ENCODE data around the gene PTPRG.

PTPRG gene

DNA sequence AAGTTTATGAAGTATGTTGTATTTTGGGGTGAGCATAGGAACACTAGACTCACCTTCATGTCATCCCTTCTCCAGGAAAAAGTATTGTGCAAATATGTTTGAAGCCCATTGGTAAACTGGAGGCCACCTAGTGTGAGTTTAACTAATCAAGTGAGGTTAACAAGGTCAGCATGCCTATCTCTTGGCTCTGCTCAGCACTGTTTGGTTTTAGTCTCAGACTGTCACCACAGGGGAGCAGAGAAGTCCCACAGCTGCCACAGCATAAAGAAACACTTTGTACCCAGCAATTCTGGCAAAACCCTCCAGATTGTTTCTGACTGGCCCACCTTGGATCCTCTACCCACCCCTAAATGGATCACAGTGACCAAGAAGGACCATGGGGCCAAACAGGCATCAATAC, 659.2 kb downstream of the PTPRG start:
- no peak for DNase-seq

DNA sequence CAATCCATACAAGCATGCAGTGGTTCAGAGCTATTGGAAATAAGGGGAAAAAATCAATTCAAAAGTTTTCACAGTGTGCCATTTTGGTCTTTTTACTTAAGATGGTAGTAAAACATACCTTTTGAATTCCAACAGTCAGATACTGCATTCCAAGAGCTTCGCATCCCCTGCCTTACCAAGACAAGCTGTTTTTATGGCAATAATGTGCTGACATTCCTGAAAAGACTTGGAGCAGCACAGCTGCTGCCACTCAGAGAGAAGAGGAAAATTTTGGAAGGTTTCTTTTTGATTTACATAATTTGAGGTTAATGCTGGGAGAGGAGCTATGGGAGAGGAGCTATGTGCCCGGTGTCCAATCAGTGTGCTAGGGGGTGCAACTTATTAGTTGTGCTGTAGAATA, 663.7 kb downstream of the PTPRG start:
- no peak for DNase-seq

DNA sequence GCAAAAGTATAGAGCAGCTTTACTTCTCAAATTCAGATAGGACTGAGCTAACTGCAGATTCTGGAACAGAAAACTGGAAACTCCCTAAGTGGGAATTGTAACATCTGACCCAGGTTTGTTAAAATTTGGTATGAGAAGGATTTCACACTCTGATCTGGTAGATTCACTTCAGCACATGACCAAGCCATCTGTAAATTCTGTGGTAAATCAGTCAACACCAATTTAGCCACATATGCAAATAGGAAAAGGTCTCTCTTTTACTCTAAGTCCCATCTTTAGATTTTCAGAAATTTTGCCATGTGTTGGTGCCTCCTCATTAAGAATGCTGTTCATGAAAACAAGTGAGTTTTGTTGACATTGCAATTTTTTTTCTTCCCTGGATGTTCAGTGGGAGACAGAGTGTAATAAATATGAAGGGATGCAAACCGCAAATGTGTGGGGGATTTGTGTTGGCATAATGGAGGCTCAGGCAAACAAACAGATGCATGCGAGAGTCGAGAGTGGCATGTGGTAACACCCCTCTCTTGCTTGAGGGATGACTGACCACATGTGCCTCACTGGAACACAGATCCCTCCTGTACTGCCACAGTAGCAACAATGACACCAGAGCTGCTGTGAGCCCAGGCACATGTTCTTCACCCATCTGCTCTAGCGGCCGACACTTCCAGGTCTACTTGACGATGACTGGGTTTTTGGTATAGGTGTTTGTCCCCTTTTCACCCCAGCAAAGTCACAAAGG, 665.4 kb downstream of the PTPRG start:
- DNase-seq, result no peak

DNA sequence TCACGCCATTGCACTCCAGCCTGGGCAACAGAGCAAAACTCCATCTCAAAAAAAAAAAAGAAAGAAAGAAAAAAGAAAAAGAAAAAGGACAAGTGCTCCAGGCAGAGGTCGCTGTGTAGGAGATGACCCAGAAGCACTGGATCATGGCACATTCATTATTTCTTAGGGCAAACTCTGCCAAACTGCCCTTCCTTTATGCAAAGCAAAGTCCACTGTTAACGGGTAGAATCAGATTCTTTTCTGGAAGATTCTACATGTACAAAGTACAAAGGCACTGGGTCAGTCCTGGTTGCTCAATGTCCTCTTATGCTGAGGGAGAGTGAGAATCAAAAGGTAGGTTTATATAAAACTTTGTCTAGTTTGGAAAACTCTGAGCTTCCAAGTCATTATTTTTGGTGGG, 667.1 kb downstream of the PTPRG start:
- no peak for DNase-seq

DNA sequence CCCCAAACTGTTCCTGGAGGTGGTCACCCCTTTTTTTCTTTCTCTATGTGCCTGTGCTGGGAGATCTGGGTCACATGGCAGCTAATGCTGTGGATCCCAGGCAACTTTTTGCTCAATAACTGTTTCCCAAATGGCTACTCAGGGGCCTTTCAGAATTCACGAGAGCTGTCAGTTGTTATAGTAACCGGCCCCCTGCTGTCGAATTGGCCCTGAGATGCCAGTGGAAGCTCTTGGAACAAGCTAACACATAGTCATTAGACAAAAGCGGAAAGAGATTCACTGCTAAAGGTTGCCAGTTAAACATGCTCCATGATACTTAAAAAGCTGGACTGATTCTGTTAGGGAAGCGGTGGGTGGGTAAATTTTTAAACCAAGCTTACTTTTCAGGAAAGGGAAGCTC, 667.8 kb downstream of the PTPRG start:
- DNase-seq, result no peak

DNA sequence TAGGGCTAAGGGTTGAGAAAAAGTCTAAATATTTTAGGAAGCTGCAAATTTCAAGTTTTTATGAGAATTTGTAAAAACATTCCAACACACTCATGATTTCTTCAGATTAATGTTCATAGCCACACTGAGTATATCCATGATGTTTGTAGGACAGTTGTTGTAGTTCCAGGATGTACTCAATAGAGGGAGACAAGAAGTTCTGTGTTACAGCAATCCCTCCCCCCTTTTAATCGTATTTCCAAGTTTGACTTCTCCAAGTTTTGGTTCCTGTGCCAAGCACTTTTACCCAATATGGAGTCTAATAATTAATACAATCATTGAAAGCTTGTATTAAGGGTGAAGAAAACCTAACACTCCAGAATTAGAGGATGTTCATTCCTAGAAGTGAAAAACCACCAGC, 668.5 kb downstream of the PTPRG start:
- DNase-seq, result peak; percentile 9

DNA sequence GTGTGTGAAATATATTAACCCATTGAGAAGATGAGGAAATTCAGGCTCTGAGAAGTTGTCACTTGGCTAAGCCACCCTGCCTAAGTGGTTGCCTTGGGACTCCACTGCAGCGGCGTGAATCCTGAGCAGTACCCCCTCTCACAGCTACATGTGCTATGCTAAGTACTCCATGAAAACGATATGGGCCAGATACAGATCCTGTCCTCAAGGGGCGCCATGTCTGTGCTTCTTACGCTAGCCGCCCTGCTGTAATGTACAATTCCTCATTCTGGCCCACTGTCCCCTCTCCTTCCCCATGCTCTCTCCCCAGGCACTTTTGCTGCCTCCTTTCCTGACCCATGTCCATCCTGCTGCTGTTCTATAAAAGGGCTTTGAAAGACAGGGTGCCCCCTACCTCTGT, 671.7 kb downstream of the PTPRG start:
- no peak for DNase-seq

DNA sequence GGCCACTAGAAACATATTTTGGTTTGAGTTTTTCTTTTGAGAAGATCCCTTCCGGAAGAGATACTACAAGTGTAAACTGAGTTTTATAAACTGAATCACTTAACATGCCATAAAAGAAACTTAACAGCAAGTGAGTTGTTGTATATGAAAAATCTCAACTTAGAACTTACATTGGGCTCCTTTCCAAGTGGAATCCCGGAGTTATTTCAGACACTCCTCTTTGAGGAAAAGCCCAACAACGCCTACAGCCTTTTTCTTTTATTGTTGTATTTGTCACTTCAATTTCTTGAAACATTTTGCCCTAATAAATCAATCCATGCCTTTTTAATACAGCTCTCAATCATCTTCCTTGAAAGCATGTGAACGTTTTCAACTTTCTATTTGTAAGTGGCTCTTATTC, 674.6 kb downstream of the PTPRG start:
- DNase-seq, result no peak

DNA sequence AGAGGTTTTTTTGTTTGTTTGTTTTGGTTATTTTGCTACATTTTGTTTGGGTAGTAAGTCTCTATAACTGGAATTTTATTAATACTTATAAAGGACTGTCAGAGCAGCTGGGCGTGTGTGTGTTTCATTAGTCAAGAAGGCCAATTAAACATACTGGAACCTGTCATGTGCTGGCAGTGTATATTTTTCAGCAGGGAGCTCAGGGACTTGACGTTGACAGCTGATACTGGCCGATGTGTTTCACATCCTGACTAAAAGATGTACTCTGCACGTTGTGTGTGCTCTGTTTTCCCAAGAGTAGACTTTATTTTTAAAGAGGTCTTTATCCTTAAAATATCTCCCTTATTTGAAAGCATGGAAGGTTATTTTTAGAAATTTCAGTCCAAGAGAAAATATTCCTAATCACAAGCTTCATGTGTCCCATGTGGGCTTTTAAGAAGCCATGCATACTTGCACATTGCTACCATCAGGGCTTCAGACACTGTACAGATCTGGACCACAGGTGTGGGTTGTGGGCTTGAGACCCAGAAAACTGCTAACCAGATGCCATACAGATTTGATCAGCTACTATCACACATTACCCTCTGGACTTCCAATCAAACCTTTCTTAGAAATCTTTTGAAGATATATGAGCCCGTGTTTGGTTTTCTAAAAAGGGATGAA, 676.0 kb downstream of the PTPRG start:
- DNase-seq, result no peak

DNA sequence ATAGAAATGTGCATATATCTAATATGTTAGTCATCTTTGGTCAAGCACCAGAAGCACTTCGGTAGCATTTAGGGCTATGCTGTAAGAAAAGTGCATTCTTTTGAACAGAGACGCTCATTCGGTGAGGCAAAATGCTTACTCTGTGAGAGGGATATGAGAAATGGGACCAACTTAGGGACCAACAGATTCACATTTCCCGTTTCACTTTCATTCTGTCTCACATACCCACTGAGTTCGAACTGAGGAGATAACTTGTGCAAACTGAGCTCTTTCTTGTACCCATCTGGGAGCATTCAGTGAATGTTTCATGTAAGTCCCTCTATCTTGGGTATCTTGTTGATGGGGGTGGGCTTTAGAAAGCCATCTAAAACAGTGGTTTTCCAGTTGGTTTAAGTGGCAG, 676.6 kb downstream of the PTPRG start:
- DNase-seq, result no peak

DNA sequence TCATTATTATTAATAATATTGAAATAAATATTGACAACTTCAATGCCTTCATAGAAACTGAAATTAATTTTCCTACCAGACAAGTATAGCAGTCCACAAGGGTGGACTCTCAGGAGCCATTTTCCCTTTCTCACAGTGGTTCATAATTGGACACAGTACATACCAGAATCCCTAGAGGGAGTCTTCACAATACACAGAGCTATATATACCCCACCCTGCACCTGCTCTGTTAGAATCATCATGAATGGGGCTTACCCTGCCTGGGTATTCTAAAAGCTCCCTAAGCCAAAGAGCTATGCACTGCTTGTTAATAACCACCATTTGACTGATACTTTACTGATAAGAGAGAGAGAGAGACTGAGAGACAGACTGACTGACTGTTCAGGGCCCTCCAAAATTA, 677.1 kb downstream of the PTPRG start:
- no peak for DNase-seq

DNA sequence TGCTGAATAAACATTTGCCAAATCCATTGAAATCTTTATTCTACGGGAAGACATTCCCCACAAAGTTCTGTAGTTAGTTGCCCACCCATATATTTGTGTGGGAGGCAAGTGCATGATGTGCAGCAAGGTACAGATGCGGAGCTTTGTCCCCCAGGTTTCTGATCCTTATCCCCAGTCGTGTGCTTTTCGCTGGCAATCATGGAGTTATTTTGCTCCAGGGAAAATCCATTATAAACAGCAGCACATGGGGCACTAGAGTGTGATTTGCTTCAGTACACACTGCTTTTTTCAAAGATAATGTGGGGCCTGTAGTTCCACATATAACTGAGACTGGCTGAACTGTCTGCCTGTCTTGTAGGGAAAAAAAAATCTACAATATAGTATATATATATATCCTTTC, 679.9 kb downstream of the PTPRG start:
- DNase-seq, result no peak

DNA sequence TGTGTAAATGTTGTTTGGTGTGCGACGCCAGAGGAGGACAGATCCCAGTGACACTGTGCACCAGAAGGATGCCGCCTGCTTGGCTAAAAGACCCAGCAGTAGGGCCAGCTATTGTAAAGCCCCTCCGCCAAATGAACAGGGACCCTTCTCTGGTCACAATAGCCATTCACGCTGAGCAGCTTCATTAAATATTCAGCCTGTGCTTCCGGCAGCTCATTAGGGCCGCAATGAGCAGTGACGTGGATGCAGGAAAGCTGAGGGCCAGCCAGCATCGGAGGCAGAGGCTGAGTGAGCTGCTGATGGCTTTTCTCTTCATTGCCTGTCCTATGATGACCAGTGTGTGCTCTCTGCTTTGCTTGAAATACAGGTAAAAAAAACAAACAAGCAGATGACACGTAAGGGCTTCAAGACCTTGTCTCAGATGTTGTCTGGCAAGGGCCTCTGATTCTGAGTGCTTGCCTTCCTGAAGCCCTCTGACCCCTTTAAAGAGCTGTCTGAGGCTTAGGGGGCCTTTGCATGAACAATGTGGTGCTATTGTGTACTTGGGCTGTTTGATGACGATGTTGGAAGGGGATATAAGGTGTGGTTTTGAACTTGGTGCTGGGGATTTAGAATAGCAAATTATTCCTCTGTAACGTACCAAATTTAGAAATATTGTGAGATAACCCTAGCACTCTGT, 681.6 kb downstream of the PTPRG start:
- no peak for DNase-seq

DNA sequence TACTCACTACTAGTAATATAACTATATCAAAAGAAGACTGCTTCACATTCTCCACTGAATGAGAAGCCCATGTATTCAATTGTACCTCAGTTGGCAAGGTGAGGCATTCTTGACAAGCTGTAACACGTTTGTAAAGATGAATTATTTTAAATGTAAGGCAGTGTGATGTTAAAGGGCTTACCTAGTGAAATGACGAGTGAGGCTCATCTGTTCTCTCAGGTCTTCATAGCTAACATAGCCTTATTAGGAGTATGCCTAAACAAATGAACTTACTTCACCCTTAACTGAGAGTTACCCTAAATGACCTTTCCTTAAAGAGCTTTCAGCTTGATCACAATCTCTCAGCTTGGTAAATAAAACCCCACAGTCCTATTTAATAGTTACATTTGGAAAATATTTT, 684.7 kb downstream of the PTPRG start:
- no peak for DNase-seq

DNA sequence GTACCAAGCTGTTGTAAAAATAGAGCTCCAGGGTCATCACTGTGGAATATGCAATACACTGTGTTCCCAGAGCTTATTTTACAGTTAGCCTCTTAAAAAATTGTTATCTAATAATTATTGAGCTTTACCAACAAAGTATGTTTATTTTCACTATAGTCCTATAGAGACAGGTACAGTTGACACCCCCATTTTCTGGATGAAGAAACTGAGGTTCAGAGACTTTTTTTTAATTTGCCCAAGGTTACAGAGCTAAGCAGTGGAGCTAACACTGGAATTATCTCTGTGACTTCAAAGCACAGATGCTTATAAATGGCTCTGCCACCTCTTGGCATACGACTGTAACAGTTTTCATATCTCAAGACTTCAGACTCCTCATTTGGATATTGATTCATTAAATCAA, 685.6 kb downstream of the PTPRG start:
- DNase-seq, result no peak

DNA sequence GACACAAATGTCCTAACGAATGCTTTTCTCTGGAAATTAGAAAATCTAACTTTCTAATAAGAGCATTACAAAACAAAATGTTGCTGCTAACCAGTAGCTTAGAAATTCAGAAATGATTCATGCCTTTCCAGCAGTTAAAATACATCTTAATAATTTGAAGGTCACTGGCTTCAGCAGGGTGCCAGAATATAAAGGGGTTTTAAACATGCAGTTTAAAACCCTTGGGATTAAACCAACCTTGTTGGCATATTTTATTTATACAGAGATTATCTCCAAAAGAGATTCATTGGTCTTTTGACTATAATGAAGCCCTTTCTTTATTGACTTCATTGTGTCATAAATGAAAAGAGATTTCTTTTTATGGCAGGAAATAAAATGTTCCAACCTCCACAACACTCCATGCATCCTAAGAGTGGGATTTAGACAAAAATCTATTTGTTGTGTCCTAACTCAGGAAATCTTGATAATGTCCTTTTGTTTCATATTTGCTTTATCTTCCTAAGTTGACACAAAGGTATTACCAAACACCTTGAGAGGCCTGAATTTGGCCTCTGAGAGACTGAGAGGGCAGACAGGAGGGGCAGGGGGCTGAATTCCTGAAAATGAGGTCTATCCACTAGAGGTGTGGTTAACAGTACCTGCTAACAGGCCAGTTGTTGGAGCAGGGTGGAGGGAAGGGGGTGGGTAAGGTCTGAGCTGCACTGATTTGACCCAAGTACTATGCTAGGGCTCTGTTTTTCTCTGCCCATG, 687.5 kb downstream of the PTPRG start:
- no peak for DNase-seq

DNA sequence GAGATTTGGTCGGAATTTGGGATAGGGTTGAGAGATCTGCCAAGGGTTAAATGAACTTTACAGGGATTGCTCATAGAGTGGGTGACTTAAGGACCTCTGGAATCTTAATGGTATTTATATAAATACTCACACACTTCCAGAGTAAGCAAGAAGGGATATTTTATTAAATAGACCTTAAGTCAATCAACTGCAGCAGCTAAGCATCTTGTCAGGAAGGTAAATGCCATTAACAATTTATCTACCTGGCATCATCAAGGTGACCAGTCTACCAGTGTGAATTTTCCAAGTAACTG, 688.1 kb downstream of the PTPRG start:
- DNase-seq, result peak; percentile 18

DNA sequence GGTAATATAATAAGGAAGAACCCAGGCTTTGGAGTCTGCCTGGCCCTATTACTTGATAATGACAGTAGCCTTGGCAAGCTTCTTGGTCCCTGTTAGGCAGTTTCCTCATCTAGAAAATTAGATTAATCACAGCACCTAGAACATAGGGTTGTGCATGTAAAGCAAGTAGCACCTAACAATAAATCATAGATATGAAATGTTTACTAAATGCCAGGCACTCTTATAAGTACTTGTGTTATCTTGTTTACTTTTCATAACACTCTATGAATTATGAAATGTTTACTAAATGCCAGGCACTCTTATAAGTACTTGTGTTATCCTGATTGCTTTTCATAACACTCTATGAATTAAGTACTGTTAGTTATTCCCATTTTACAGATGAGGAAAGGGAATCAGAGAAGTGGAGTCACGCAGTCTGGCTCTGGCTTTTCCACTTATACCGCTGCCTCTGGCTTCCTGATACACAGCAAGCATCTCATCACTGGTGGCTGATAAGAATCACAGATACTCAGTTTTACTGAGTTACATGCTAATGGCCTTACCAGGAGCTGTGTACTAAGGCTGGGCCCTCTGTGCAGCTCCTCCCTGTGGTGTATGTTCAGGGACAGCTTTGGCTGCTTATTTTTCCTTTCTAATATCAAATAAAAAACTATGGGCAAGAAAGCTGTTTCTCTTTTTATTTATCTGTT, 688.6 kb downstream of the PTPRG start:
- no peak for DNase-seq

DNA sequence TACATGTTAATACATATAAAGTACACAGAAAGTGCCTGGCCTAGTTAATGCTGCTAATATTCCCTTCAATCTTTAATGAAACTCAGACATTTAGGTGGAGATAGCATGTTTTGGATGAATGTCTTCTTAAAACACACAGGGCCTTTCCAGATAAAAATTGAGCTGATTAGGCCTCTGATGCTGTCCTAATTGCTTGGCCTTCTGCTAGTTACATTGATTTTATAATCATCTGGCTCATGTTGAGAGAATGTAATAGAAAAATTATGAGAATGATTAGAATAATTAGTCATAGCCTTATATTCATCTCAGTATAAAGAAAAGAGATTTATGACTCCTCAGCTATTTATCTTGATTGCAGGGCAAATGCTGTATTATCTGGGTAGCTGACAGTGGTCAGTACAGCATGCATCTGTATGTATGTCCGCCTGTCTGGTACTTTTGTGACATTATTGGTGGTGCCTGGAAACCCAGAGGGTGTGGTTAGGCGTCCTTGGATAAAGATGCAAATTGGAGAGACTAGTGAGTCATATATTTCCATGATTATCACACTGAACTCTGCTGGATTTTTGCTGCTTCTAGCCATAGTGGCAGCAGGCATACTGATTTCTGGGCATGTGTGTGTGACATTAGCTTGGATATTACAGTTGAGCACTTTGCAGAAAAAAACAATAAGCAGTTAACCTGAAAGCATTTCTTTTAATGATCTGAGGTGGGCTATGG, 691.2 kb downstream of the PTPRG start:
- DNase-seq, result peak; percentile 3

DNA sequence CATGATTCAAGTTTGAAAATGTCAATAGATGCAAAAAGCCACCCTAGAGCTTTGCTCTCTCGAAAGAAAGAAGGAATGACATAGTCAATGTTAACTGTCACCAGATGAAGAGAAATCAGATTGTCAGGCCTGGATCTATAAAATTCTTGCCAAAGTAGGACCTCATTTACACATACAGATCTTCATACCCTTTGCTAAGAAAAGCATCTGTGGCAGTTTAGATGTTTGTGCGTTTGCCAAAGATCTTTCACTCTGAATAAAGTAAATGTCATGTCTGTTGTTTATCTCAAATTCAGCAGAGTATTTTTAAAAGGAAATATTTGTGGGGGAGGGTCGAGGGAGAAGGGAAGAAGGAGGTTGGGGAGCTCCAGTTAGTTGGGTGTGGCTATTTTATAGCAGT, 692.6 kb downstream of the PTPRG start:
- DNase-seq, result no peak

DNA sequence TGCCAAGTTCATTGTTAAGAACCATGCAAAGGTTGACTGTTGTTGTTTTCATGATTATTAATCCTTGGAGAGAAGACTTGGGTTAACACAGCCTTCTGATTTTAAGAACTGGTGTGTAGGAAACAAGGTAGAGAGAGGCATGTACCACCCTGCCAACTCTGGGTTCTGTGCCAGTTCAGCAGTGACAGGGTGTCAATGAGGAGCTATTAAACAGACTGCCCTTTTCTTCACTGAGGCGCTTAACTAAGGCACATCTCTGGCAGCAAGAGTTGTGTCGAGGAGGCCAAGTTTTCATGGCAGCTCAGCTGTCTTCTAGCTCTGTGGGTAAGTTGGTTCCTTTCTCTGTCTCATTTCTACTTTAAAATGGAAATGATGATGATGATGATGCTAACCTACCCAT, 694.4 kb downstream of the PTPRG start:
- no peak for DNase-seq

DNA sequence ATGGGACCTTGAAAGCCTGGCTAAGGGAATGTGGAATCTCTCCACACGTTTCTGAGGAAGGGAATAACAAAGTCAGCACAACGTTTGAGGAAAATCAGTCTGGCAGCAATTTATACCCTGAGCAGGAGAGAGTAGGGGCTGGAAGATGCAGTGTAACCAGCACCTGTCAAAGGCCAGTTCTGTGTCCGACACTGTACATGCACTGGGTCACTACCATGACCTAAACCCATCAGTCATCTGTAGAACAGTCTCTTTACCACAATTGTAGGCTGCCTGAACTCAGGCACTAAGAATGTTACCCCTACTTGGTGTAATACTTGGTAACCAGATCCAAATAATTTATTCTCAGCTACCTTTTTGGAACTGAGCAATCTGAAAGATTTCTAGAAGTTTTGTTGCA, 698.6 kb downstream of the PTPRG start:
- no peak for DNase-seq

DNA sequence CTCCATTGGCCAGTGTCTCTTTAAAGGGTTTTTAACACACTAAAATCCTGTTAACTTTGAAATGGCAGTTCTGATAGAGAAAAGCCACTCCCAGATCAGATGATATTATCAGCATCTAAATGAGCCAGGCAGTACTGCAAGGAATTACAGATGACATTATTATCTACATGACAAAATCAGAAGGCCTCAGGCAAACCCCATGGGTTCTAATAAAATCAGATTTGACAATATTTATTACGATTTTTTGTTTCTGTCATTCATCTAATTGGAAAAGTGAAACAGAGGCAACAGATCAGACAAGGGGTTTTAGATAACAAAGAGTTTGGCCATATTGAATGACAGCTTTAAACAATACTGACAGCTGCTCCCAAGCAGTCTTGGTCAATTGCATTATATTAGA, 699.3 kb downstream of the PTPRG start:
- no peak for DNase-seq

Data from HCEC 1CT (cell line).